Activated CD8-positive, alpha-beta memory T cell treated with anti-CD3 and anti-CD28 coated beads, Interleukin-2, amount 50 U/mL, for 1 hour (primary cell): ENCODE results near the gene ACAP3.

Source experiments
- DNase-seq: peaks from one replicate; pipeline ENCODE4 v3.0.0-alpha.2; 2020; ENCODE audit errors: extremely low read depth

Gene ACAP3

DNA sequence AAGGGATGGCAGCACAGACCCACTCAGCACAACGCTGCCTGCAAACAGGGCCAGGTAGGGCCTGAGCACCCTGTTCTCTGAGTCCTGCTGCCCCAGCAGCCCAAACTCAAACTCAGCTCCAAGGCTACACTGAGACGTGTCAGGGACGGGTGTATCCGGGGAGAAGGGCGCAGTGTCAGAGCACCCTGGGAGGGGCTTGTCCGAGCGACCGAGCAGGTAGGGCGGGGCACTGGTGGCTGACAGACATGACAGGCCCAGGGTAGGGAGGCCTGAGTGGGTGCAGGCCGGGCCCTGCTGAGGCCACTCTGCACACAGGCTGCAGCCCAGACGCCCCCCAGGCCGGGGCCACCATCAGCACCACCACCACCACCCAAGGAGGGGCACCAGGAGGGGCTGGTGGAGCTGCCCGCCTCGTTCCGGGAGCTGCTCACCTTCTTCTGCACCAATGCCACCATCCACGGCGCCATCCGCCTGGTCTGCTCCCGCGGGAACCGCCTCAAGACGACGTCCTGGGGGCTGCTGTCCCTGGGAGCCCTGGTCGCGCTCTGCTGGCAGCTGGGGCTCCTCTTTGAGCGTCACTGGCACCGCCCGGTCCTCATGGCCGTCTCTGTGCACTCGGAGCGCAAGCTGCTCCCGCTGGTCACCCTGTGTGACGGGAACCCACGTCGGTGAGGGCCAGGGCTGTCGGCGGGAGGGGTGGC, 22.0 kb downstream of the ACAP3 start:
- no peak for DNase-seq

DNA sequence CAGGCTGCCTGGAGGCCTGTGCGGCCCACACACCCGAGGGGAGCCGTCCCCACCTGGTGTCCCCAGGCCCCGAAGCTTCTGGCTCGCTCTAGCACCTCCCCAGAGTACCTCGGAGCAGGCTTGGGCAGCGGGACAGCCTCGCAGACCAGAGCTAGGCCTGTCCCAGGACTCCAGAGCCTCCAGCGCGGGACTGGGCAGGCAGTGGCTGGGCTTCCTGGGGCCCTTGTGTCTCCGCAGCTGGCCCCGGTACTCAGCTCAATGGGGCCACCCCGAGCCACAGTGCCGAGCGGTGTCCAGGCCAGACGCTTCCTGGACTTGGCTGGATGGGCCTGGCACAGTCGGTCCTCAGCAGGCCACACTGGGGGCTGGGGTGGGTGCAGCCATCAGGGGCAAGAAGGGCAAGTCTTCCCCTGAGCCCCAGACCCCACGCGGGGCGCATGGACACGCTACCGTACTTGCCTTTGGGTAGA, 22.6 kb downstream of the ACAP3 start:
- no peak for DNase-seq

DNA sequence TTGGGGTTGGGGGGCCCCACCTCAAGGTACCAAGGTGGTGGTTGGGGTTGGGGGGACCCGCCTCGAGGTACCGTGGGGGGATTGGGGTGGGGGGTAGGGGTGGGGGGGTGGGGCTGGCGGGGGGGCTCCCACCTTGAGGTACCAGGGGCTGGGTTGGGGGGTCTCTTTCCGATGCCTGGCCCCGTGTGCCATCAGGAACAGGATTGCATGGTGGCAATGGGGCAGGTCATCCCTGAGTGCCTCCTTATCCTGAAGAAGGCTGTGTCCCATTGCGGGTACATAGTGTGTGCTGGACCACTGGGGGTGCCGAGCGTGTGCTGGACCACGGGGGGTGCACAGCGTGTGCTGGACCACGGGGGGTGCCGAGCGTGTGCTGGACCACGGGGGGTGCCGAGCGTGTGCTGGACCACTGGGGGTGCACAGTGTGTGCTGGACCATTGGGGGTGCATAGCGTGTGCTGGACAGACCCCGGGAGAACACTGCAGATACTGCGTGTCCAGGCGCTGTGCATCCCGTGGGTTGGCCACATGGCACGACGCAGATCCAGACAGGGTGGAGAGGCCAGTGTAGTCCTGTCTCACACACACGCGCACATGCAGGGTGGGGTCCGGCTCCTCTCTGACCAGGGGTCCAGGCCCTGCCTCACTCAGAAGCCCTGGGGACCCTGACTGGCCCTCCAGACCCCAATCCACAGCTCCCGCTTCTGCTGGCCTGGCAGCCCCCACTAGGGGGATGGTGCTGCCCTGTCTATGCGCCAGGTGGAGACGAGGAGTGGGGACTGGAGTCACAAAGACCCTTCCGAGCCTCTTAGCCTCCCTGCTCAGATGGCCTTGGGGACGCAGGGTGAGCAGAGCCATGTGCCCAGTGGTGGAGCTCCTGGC, 23.3 kb downstream of the ACAP3 start:
- no peak for DNase-seq

DNA sequence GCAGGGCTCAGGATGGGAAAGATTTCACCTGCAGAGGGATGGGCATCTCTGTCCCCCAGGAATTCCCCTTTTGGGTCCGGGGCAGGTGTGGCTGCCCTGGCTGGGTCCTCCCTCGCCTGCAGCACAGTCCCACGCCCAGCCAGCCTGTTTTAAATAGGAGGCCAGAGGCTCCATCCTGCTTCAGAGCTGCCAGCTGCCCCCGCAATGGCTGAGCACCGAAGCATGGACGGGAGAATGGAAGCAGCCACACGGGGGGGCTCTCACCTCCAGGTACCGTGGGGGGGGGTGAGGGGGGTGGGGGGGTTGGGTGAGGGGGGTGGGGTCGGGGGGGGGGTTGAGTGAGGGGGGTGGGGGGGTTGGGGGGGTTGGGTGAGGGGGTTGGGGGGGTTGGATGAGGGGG, 23.9 kb downstream of the ACAP3 start:
- no peak for DNase-seq

DNA sequence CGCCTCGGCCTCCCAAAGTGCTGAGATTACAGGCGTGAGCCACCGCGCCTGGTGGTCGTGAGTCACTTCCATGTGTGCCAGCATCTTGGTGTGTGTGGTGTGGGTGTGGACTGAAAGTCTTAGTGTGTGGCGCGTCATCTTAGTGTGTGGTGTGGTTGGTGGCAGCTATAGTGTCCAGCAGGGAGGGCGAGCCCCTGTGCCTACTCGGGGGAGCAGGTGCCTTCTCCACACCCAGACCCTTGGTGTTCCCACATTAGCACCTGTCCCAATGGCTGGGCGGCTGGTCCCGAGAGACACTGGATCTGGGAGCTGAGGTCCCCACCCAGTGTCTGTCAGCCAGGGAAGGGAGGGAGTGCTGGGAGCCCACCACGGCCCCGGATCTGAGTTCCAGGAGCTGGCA, 24.7 kb downstream of the ACAP3 start:
- DNase-seq, result no peak

DNA sequence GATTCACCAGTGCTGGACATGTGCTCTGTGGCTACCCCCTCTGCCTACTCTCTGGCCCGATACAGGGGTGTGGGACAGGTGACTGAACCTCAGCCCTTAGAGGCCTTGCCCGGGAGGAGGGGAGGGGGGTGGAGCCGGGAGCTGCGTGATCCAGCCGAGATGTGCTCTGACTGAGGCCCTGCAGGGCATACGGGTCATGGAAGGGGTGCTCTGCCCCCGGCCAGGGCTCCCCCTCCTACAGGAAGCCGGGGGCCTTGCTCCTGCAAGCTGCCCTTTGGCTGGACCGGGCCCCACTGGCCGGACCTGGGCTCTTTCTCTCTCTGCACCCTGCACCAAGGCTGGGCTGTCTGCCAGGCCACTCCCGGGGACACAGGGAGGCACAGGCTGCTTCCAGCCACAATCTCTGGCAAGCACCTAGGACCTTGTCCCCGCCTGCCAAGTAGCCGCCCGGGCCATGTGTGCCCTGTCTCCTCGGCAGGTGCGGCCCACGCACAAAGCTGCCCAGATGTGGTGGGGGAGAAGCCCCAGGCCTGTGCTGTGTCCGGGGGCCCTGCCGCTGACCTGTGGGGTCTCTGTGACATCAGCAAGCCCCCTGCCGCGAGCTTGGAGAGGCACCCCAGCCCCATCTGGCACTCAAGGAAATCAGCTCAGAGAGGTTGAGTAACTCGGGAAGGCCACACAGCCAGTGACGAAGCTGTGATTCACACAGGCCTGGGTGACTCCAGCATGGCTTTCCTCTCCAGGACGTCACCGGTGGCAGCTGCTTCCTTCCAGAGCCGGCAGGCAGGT, 26.0 kb downstream of the ACAP3 start:
- no peak for DNase-seq

DNA sequence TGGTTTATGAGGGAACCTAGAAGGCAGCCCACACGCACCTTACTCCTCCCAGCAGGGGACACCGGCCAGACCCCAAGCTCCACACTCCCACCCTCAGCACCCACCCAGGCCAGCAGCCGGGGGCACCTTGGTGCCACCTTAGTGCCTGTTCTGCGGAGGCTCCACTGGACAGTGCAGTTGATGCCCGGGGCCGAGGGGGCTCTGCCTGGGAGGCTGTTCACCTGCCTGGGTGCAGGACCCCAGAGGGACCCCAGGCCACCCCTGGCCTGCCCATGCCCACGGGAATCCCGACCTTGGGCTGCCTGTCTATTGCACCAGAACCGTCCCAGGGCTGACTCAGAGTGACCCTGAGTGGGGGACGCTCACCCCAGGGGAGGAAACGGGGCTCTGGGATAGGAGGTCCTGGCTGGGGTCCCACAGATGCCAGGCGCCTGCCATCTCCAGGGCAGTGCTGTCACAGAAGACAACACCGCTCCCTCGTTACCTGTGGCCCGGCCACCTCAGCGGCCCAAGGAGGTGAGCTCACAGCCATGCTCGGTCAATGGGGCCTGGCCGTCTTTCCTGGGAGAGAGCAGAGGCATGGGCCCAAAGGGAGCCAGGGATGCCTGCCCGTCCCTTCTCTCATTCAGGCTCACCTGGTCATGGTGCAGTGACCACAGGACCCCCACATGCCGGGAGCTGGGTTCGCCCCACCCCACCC, 26.8 kb downstream of the ACAP3 start:
- DNase-seq, result no peak

DNA sequence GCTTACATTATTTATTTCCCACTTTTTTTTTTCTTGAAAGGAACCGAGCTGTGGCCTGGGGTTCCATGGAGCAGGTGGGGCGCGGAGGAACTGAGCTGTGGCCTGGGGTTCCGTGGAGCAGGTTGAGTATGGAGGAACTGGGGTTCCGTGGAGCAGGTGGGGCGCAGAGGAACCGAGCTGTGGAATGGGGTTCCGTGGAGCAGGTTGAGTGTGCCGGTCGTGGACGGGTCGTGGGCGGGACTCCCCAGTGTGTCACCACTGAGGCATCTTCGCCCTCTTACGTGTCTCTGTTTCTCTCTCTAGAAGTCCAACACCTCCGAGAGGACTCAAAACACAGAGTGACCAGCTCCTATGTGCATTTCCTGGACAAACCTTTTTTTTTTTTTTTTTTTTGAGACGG, 28.7 kb downstream of the ACAP3 start:
- no peak for DNase-seq

DNA sequence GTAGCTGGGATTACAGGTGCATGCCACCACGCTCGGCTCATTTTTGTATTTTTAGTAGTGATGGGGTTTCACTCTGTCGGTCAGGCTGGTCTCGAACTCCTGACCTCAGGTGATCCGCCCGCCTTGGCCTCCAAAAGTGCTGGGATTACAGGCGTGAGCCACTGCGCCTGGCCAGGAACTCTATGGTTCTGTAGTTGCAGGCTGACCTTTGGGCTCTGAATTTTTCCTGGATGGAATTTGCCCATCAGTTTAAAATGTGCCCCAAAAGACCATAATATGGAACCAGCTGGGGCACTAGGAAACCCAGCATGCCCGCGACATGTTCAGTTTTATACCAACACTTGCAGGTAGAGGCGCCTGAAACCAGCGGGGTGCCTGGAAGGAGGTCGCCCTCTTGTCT, 29.1 kb downstream of the ACAP3 start:
- DNase-seq, result no peak

DNA sequence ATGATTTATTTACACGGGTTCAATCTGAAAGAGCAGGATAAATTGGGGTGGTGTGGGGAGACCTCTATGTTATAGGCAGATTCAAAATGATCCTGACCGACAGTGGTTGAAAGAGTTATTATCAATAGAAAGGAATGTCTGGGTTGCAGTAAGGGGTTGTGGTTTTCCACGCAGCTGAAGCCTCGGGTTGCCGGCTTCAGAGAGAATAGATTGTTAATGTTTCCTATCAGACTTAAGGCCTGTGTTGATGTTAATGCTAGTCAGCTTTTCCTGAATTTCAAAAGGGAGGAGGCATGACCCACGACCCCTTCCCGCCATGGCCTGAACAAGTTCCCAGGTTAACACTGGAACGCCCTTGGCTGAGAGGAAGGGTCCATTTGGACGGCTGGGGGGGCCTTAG, 31.9 kb downstream of the ACAP3 start:
- DNase-seq, result no peak

DNA sequence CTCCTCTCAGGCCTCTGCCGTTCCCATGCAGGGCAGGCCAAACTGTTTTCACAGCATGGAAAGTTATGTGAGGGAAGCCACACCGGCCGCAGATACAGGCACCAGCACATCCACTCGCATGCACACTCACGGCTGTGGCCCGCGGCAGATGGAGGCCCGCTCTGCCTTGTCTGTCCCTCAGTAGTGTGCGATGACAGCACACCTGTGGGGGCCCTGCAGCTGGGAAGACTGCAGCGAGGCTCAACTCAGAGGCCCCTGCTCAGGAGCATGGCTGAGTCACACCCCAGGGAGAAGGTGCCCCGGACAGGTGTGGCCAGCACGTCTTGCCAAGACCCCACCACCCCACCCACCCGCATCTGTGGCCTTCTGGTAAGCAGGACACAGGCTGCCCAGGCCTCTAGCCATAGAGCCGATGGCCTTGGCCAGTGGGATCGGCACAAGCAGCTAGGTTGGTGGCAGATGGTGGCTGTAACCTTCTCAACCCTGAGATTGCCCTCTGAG, 32.7 kb downstream of the ACAP3 start:
- no peak for DNase-seq

DNA sequence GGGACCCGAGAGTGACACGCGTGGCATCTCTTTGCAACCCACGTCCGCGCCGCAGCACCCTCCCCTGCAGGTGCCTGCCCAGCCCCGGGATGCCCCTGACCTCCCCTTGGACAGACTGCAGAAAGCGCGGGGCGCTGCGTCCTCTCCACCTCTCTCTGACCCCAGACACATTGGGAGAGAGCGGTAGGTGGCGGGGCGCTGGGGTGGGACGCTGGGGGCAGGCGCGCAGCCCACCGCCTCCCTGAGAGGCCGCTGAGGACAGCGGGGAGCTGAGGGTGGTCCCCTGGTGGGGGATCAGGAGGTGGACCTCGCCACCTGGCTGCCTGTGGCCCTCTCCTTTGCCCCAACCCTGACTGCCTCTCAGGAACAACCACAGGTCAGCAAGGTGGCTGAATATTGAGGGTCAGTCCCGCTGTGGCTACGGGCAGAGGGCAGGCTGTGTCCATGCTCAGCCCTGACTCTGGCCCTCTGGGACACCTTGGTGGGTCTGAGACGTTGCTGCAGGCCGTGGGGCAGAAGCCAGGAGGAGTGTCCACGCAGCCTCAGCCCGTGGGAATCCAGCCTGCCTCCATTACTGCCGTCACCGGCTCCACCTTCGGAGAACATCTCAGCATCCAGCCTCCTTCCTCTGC, 33.3 kb downstream of the ACAP3 start:
- DNase-seq, result no peak

DNA sequence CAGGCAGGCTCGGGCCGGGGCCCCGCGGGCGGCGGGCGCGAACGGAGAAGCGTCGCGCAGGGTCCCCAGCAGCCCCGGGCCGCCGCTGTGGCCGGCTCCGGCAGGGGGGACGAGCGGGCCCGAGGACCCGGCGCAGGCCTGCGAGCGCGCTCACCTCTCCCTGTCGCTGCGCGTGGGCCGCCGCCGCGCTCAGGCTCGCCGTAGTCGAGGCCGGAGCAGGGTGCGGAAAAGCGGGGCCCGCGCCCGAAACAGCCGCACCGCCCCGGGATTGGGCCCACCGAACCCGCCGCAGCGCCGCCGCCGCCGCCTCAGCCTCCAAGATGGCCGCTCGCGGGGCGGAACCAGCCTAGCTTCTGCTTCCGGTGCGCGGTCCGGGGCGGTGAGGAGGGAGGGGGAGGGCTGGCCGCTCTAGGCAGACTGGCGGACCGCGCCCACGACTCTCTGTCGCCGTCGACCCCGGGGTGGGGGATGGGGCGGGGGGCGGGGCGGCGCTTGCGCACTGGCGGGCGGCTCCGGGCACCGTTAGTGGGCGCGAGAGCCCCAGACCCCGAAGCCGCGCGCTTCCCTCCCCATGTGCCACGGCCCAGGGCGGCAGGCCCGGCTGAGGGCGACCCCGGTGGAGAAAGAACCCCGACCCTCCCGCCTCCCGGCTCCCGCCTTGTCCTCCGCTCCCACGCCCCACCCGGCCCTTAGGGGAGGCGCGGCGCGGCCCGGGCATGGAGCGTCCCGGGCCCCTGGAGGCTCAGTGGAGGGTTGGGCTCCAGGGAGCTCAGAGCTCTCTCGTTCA, 34.0 kb downstream of the ACAP3 start, which contains the start of gene UBE2J2:
Gene UBE2J2, minus strand, starts transcription at position 343 of the 787 bp plus-strand sequence. CDS start 5,862 bp downstream, outside the sequence.
- DNase-seq, result peak; percentile 81

DNA sequence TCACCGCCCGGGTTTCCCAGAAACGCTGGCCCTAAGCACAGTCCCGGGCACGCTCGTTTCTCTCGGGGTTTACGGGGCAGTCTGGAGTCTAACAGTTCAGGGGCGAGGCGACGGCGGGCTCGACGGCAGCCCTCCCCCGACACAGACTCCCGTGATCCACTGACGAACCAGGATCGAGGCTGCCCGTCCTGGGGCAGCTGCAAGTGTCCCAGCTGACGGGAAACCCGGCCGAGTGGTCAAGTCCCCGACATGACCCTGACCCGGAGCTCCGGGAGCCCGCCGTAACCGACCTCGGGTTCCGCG, 34.6 kb downstream of the ACAP3 start:
- no peak for DNase-seq

DNA sequence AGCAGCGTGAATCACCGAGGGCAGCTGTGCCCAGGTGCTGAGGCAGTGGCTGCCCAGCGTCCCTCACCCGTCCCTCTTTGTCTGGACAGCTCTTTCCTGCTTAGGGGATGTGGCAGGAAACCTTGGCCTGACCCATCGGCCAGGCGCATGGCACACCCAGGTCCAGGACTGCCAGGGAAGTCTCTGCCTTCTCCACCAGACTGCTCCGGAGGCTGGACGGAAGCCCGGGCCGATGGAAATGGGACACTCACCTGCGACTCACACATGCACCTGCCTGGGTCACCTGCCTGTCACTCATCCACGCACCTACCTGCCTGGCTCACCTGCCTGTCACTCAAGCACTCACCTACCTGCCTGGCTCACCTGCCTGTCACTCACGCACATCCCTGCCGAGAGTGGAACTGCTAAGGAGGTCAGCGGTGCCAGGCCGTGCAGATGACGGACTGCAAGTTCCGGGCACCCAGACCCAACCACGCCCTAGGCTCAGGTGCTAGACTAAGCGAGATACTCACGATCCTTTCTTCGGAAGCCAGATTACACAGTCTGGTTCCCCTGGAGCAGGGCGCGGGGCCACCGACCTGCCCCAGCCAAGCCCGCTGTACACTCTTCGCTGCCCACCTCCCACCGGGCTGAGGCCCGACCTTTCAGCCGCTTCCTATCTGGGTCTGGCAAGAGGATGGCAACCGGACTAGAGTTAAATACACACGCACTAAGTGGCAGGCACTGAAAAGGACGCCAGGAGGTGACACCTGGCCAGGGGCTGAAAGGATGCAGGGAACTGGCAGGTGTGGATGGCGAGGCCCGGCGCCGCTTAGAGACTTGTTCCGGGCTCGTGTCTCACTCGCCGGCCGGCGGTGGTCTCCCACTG, 35.2 kb downstream of the ACAP3 start:
- no peak for DNase-seq

DNA sequence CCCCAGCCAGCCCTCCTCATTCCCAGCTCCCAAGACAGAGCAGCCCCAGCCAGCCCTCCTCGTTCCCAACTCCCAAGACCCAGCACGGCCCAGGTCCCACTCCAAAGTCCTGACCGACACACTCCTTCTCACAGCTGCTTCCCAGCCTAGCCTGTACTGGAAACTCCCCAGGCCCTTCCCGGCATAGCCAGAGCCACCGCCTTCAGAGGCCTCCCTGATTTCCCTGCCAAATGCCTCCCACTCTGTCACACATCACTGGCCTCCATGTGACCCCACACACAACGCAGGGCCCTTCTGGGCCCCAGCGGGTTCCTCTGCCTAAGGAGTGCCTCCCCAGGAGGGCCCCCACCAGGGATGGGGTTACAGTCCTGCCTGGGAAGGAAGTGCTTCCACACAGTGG, 36.9 kb downstream of the ACAP3 start:
- no peak for DNase-seq

DNA sequence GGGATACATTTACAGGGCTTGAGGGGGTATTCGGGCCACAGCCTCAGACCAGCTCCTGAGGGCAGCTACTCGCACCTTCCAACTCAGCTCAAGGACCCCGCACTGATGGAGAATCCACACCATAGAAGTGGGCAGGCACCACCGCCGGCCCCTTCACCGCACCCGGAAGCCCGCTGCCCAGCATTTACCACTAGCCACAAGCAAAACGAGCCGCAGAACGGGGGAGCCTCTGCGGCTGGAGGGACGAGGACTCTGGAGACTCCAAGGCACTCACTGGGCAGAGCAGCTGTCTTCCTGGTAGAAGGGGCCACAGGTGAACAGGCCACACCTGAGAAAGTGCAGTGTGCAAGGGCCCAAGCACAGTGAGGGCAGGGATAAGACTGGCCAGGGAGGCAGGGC, 39.4 kb downstream of the ACAP3 start:
- no peak for DNase-seq

DNA sequence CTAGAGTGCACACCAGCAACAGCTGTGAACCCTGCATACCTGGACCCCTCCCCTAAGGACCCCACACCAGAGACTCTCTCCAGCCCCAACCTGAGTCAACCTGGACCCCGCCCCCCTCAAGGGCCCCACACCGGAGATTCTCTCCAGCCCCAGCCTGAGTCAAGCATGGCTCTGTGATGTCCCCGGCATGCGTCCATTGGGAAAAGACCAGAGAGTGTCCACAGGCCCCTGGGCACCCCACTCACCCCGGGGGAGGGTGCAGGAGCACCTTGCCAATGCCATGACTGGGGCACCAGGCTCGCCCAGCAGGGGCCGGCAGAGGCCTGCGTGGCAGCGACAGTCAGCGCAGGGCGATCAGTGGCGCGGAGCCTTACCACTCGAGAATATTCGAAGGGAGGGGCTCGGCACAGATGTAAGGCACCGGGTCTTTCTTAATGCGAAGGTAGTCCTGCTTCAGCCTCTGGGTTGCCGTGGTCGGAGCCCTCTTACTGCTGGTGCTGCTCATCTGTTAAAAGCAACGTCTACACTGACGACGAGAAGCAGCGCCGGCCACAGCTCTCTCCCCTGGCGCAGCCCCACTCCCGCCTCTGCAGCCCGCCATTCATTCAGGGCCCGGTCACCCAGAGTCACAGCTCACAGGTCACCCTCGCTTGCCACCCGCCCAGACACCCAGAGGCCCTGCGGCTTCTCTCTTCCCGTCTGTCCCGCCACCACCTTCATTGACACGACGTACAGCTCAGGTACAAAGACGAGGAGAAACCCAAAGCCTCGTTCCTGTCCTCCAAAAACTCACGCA, 40.0 kb downstream of the ACAP3 start:
- DNase-seq, result no peak

DNA sequence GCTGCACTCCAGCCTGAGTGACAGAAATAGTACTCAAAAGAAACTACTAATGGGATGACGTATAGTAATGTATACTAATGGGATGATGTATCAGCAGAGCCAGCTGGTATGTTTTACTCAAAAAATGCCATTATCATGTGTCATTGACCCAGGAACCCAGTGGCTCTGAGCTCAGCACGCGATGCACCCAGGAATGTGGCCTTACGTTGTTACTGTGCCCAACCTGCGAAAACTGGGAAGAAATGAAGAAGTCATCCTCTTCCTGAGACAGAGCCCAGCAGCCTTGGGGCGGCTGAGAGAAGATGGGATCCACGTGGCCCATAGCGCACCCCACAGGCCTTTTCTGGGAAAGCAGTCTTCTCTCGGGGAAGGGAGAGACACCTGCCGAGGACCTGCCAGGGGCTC, 42.9 kb downstream of the ACAP3 start:
- DNase-seq, result no peak
